ENCODE data around the gene ZNF592. TPM values are rescaled to one million over a fixed set of nuclear protein-coding genes. Genes with fewer than 3 reads are reported as not detected.
A peak's percentile ranks its signal among the peaks of the same experiment; 100 is the strongest.

ZNF592 gene
- total and polyA plus RNA-seq, 2 experiments from 2014 or later: 14.4 to 17.6 TPM

- peaks cover 40% of the 10 kb centered on the region for H4K20me1 ChIP-seq (ENCODE audit: insufficient read depth, poor library complexity, severe bottlenecking)
- H3K79me2 ChIP-seq: peaks cover 94% of the 10 kb centered on the region
- no peaks in the 10 kb centered on the region for H3K36me3 ChIP-seq (replicated peaks; ENCODE audit: insufficient read depth, low read depth)
Measured at GRCh38 chr15:84783493-84784251, 35.3 kb downstream of the ZNF592 start.

DNA sequence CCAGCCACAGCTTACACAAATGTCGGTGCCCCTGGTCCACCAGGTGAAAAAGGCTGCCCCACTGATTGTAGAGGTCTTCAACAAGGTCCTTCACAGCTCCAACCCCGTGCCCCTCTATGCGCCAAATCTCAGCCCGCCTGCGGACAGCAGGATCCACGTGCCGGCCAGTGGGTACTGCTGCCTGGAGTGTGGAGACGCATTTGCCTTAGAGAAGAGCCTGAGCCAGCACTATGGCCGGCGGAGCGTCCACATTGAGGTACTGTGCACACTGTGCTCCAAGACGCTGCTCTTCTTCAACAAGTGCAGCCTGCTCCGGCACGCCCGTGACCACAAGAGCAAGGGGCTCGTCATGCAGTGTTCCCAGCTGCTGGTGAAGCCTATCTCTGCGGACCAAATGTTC lies 35.9 kb downstream of the ZNF592 start:
- H3K27me3 ChIP-seq: no peaks in the 10 kb centered on the region
- no peaks in the 10 kb centered on the region for H3K9me2 ChIP-seq (replicated peaks; ENCODE audit: insufficient read depth)
- no peak overlapping the region for H3K4me2 ChIP-seq
- no peak overlapping the region for H3K27ac ChIP-seq
- no peaks in the 10 kb centered on the region for H3K4me1 ChIP-seq (ENCODE audit: insufficient read depth)
- no peak overlapping the region for H2AFZ ChIP-seq
- peaks cover 36% of the 10 kb centered on the region for H4K20me1 ChIP-seq (ENCODE audit: insufficient read depth, poor library complexity, severe bottlenecking)
- no peaks in the 10 kb centered on the region for H3K36me3 ChIP-seq (replicated peaks; ENCODE audit: insufficient read depth, low read depth)
- H3K79me2 ChIP-seq: peaks cover 94% of the 10 kb centered on the region
- H3K4me3 ChIP-seq: no peak overlapping the region
- H3K9me3 ChIP-seq (ENCODE audit: low read depth): no peaks in the 10 kb centered on the region
- no peak for DNase-seq (ENCODE audit: low spot score)
- TF ChIP-seq EZH2 (IDR thresholded peaks at IDR 0.05; ENCODE audit: borderline replicate concordance) (no peak), CTCF (IDR thresholded peaks at IDR 0.05; ENCODE audit: poor library complexity) (no peak), EZH2phosphoT487 (IDR thresholded peaks at IDR 0.05; ENCODE audit: low read depth, severe bottlenecking, unreplicated experiment) (no peak)
- WGBS (ENCODE audit: low lambda C conversion rate, missing lambda C conversion rate): 98% methylated on average over 17 of the region's 17 CpGs

More at GRCh38 chr15:84783493-84784251, 35.3 kb downstream of the ZNF592 start:
- DNase-seq (ENCODE audit: low spot score): no peak
- Histone ChIP-seq H3K9me2 (replicated peaks; ENCODE audit: insufficient read depth) (no peaks in the 10 kb centered on the region), H3K27me3 (no peaks in the 10 kb centered on the region), H3K4me3 (no peak overlapping the region), H2AFZ (no peak overlapping the region), H3K4me2 (no peak overlapping the region), H3K9me3 (ENCODE audit: low read depth) (no peaks in the 10 kb centered on the region), H3K4me1 (ENCODE audit: insufficient read depth) (no peaks in the 10 kb centered on the region), H3K27ac (no peak overlapping the region)
- 92% methylated on average over 12 of the region's 12 CpGs for WGBS (ENCODE audit: low lambda C conversion rate, missing lambda C conversion rate)
- no peak for TF ChIP-seq CTCF (IDR thresholded peaks at IDR 0.05; ENCODE audit: poor library complexity)
- no peak for TF ChIP-seq EZH2 (IDR thresholded peaks at IDR 0.05; ENCODE audit: borderline replicate concordance)
- TF ChIP-seq EZH2phosphoT487 (IDR thresholded peaks at IDR 0.05; ENCODE audit: low read depth, severe bottlenecking, unreplicated experiment): no peak

DNA sequence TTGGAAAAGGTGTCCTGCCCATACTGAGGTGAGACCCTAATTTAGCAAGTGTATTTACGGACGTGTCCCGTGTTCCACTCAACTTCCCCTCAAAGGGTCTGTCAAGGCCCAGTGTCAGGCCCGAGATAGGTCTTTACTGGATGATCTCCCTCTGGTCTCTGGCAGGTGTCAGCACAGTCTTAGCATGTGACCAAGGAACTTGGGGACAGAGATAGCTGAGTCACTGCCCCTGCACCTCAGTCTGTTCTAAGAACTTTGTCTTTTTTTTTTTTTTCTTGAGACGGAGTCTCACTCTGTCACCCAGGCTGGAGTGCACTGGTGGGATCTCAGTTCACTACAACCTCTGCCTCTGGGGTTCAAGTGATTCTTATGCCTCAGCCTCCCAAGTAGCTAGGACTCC lies 36.7 kb downstream of the ZNF592 start:
- no peaks in the 10 kb centered on the region for H3K9me2 ChIP-seq (replicated peaks; ENCODE audit: insufficient read depth)
- peaks cover 98% of the 10 kb centered on the region for H3K79me2 ChIP-seq
- peak overlapping the region; percentile 31 for H3K27ac ChIP-seq
- H3K9me3 ChIP-seq (ENCODE audit: low read depth): no peaks in the 10 kb centered on the region
- H3K4me1 ChIP-seq (ENCODE audit: insufficient read depth): no peaks in the 10 kb centered on the region
- no peak overlapping the region for H3K4me3 ChIP-seq
- no peaks in the 10 kb centered on the region for H3K36me3 ChIP-seq (replicated peaks; ENCODE audit: insufficient read depth, low read depth)
- no peak for TF ChIP-seq CTCF (IDR thresholded peaks at IDR 0.05; ENCODE audit: poor library complexity)
- H3K27me3 ChIP-seq: no peaks in the 10 kb centered on the region
- WGBS (ENCODE audit: low lambda C conversion rate, missing lambda C conversion rate): 98% methylated on average over 5 of the region's 5 CpGs
- peaks cover 39% of the 10 kb centered on the region for H4K20me1 ChIP-seq (ENCODE audit: insufficient read depth, poor library complexity, severe bottlenecking)
- H3K4me2 ChIP-seq: no peak overlapping the region
- DNase-seq (ENCODE audit: low spot score): no peak
- no peak overlapping the region for H2AFZ ChIP-seq

All from hepatocyte (in vitro differentiated cells).